BLaER1 treated with 17β-estradiol and CSF1 and Interleukin-3, amounts not matched to agents 10 nM and 100 nM (cell line): ENCODE measurements around the gene SORCS2.

Experiments
- H3K27ac ChIP-seq, 11 experiments: shearing (Covaris generic); formaldehyde crosslinking; 2 replicates each; pipeline ENCODE4 v1.8.1; 2022
- H3K27me3 ChIP-seq, 11 experiments: shearing (Covaris generic); formaldehyde crosslinking; 2 replicates each; pipeline ENCODE4 v1.8.1; 2022
- H3K36me3 ChIP-seq, 11 experiments: shearing (Covaris generic); formaldehyde crosslinking; 2 replicates each; pipeline ENCODE4 v1.8.1; 2022
- H3K4me1 ChIP-seq, 10 experiments: shearing (Covaris generic); formaldehyde crosslinking; 2 replicates each; pipeline ENCODE4 v1.8.1; 2022
- H3K4me2 ChIP-seq, 11 experiments: shearing (Covaris generic); formaldehyde crosslinking; 2 replicates each; pipeline ENCODE4 v1.8.1; 2022
- H3K4me3 ChIP-seq, 10 experiments: shearing (Covaris generic); formaldehyde crosslinking; 2 replicates each; pipeline ENCODE4 v1.8.1; 2022
- H3K9ac ChIP-seq, 11 experiments: shearing (Covaris generic); formaldehyde crosslinking; 2 replicates each; pipeline ENCODE4 v1.8.1; 2022
- H3K9me3 ChIP-seq, 11 experiments: shearing (Covaris generic); formaldehyde crosslinking; replicated peaks in 1 of 11; 2 replicates each; pipeline ENCODE4 v1.8.1; 2022
- H4K20me1 ChIP-seq, 11 experiments: shearing (Covaris generic); formaldehyde crosslinking; 2 replicates each; pipeline ENCODE4 v1.8.1; 2022
- Cebpa-rat ChIP-seq, 11 experiments: shearing (Covaris generic); IDR thresholded peaks; 2 replicates each; pipeline ENCODE4 v1.8.1; 2022

Gene SORCS2

GRCh38 chr4:7773401-7774180, 581.3 kb downstream of the SORCS2 start:
- Histone ChIP-seq H3K27me3 (peaks cover 0 to 5% (median 0%) of the 10 kb centered on the region in 11 experiments; a peak in 3 of 22 replicates), H3K4me3 (no peak overlapping the region), H3K36me3 (peaks cover 6 to 74% (median 23%) of the 10 kb centered on the region in 11 experiments; a peak in 18 of 22 replicates), H4K20me1 (peaks cover 0 to 28% (median 0%) of the 10 kb centered on the region in 11 experiments; a peak in 8 of 22 replicates), H3K9ac (no peak overlapping the region), H3K4me2 (no peak overlapping the region), H3K9me3 (no peaks in the 10 kb centered on the region), H3K27ac (no peak overlapping the region), H3K4me1 (peaks cover under 1 to 20% (median 5%) of the 10 kb centered on the region in 10 experiments; a peak in 17 of 20 replicates)
- TF ChIP-seq Cebpa-rat (IDR thresholded peaks at IDR 0.05): no peak

DNA sequence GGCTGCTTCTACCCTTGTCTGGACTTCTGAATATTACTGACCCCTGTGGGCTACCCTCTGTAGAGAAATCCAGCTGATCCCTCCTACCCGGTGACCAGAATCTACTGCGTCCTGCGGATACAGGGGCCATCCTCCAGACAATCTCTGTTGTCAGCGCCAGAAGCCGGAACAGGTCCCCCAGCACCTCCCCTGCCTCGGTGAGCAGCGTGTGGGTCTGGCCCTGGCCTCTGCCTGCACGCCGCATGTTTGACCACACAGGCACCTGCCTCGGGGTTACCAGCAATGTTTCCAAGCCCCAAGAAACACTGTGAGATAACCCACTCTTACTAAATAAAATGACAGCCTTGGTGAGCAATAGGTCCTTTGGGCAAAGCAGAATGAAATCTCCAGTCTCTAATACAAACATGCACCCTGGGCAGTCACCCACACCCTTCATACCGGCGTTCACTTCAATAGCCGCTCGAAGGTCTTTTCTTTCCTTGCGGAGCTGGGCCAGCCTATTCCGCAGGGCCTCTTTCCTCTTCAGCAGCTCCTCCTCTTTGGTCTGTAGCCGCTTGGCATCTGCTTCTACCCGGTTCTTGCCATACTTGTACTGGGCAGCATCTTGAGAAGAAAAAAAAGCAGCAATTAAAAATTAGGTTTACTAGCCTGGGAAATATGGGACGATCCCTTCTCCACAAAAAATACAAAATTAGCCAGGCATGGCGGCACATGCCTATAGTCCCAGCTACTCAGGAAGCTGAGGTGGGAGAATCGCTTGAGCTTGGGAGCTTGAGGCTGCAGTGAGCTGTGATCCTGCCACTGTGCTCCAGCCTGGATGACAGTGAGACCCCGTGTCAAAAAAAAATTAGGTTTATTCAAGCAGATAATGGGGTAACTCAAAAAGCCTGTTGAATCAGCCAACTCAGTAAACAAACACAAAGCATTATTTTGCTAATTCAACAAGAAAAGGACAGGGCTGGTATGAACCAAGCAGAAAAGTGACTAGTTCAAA, 582.3 kb downstream of the SORCS2 start:
- H3K9me3 ChIP-seq: no peaks in the 10 kb centered on the region
- H3K4me3 ChIP-seq: no peak overlapping the region
- no peak overlapping the region for H3K9ac ChIP-seq
- no peak for TF ChIP-seq Cebpa-rat (IDR thresholded peaks at IDR 0.05)
- H3K27ac ChIP-seq: no peak overlapping the region
- H3K4me2 ChIP-seq: no peak overlapping the region
- H3K36me3 ChIP-seq: peaks cover 7 to 66% (median 24%) of the 10 kb centered on the region in 11 experiments; a peak in 18 of 22 replicates
- H3K27me3 ChIP-seq: no peaks in the 10 kb centered on the region
- peaks cover 0 to 18% (median 0%) of the 10 kb centered on the region in 11 experiments; a peak in 6 of 22 replicates for H4K20me1 ChIP-seq
- H3K4me1 ChIP-seq: peaks cover 0 to 15% (median 7%) of the 10 kb centered on the region in 10 experiments; a peak in 10 of 20 replicates

- TF ChIP-seq Cebpa-rat (IDR thresholded peaks at IDR 0.05): no peak
- no peak overlapping the region for H3K27ac ChIP-seq
- H4K20me1 ChIP-seq: peaks cover 0 to 11% (median 0%) of the 10 kb centered on the region in 11 experiments; a peak in 4 of 22 replicates
- no peaks in the 10 kb centered on the region for H3K27me3 ChIP-seq
- no peak overlapping the region for H3K4me2 ChIP-seq
- H3K36me3 ChIP-seq: peaks cover 7 to 63% (median 24%) of the 10 kb centered on the region in 11 experiments; a peak in 18 of 22 replicates
- H3K9ac ChIP-seq: no peak overlapping the region
- peaks cover 0 to 18% (median 7%) of the 10 kb centered on the region in 10 experiments; a peak in 10 of 20 replicates for H3K4me1 ChIP-seq
- H3K4me3 ChIP-seq: no peak overlapping the region
- peaks cover 0 to 7% (median 0%) of the 10 kb centered on the region in 11 experiments; a peak in 2 of 22 replicates for H3K9me3 ChIP-seq
Measured at GRCh38 chr4:7775396-7775795, 583.1 kb downstream of the SORCS2 start.

- H3K36me3 ChIP-seq: peaks cover 7 to 56% (median 24%) of the 10 kb centered on the region in 11 experiments; a peak in 18 of 22 replicates
- TF ChIP-seq Cebpa-rat (IDR thresholded peaks at IDR 0.05): no peak
- no peak overlapping the region for H3K4me2 ChIP-seq
- peaks cover 0 to 9% (median 0%) of the 10 kb centered on the region in 11 experiments; a peak in 2 of 22 replicates for H3K9me3 ChIP-seq
- no peak overlapping the region for H3K4me3 ChIP-seq
- H3K27me3 ChIP-seq: no peaks in the 10 kb centered on the region
- peaks cover 0 to 11% (median 0%) of the 10 kb centered on the region in 11 experiments; a peak in 2 of 22 replicates for H4K20me1 ChIP-seq
- H3K4me1 ChIP-seq: peaks cover 12 to 36% (median 16%) of the 10 kb centered on the region in 10 experiments
- H3K27ac ChIP-seq: no peak overlapping the region
- H3K9ac ChIP-seq: no peak overlapping the region
Measured at GRCh38 chr4:7777017-7777710, 584.8 kb downstream of the SORCS2 start.

- Histone ChIP-seq H3K36me3 (peaks cover 7 to 48% (median 22%) of the 10 kb centered on the region in 11 experiments; a peak in 18 of 22 replicates), H3K4me2 (no peak overlapping the region)
Measured at GRCh38 chr4:7777871-7778509, 585.7 kb downstream of the SORCS2 start.

DNA sequence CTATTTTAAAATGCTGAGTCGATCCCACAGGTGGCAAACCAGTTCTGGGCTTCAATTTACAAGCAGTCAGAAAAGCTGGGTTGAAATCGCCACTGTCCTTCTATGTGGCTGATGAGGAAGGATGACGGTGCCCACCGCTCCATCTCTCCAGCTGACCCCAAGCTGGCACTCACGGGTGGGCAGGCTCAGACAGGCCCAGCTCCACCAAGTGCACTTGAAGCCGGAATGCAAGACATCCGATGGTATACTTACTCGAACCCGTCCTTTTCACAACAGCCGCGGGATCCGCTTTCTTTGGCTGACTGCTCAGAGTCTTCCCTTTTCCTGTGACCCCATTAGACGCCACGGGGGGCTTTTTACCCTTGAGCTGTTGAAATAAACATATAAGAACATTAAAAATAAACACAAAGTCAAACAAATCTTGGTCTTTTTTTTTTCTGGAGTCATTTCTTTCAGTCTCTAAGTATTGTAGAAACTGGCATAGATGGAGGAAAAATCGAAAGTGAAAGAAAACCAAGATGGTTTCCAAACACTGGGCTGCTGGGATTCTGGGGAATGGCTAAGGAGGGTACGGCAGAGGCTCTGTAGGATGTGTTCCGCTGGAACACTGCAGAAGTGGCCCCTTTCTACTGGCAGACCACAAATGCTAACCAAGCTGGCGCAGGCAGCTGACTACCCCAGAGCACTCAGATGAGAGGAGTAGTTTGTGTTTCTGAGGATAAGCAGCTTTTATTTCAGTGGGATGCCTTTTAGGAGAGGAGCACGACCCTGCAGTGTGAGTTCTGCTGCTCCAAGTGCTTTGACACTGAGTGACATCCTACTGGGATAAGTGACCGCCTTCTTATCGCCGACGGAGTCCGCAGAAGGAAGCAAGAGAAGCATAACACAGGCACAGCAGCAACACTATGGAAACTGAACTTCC, 586.4 kb downstream of the SORCS2 start:
- Histone ChIP-seq H4K20me1 (0 out of 22 replicates have a peak, but pooled peaks cover 0 to 8% (median 0%) of the 10 kb centered on the region in 11 experiments), H3K9me3 (peaks cover 0 to 9% (median 0%) of the 10 kb centered on the region in 11 experiments; a peak in 2 of 22 replicates), H3K27me3 (no peaks in the 10 kb centered on the region), H3K4me3 (no peak overlapping the region), H3K27ac (no peak overlapping the region), H3K4me1 (peaks cover 29 to 52% (median 32%) of the 10 kb centered on the region in 10 experiments), H3K9ac (no peak overlapping the region), H3K36me3 (peaks cover 7 to 40% (median 21%) of the 10 kb centered on the region in 11 experiments; a peak in 17 of 22 replicates), H3K4me2 (peak overlapping the region in 4 of 11 experiments; percentile 4 to 52 (median 42); a peak in 5 of 22 replicates)
- no peak for TF ChIP-seq Cebpa-rat (IDR thresholded peaks at IDR 0.05)

More at GRCh38 chr4:7777871-7778509, 585.7 kb downstream of the SORCS2 start:
- Histone ChIP-seq H3K27me3 (no peaks in the 10 kb centered on the region), H3K27ac (no peak overlapping the region), H3K9ac (no peak overlapping the region), H3K4me1 (peaks cover 21 to 44% (median 24%) of the 10 kb centered on the region in 10 experiments), H3K4me3 (no peak overlapping the region), H4K20me1 (0 out of 22 replicates have a peak, but pooled peaks cover 0 to 11% (median 0%) of the 10 kb centered on the region in 11 experiments), H3K9me3 (peaks cover 0 to 9% (median 0%) of the 10 kb centered on the region in 11 experiments; a peak in 2 of 22 replicates)
- TF ChIP-seq Cebpa-rat (IDR thresholded peaks at IDR 0.05): no peak

DNA sequence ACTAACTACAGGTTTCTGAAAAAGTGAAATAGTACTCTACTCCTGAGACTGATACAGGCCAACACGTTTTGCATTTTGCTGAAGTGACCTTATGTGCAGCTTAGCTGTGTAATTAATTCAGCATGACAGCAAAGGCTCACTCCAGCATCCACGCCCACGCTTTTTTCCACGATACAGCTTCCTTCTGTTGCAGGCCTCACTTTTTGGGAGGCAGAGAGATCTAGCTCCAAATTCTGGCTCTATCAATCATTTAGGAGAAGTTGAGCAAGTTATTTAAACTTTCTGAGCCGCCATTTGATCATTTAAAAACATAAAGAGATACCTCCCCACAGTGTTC, 587.1 kb downstream of the SORCS2 start:
- Histone ChIP-seq H3K4me1 (peaks cover 32 to 58% (median 38%) of the 10 kb centered on the region in 10 experiments), H3K36me3 (peaks cover 7 to 34% (median 18%) of the 10 kb centered on the region in 11 experiments; a peak in 16 of 22 replicates), H3K27me3 (no peaks in the 10 kb centered on the region), H3K4me3 (no peak overlapping the region), H3K27ac (no peak overlapping the region), H3K4me2 (peak overlapping the region in 3 of 11 experiments; percentile 42 to 52 (median 42); a peak in 5 of 22 replicates), H3K9ac (no peak overlapping the region), H3K9me3 (peaks cover 0 to 9% (median 0%) of the 10 kb centered on the region in 11 experiments; a peak in 2 of 22 replicates), H4K20me1 (0 out of 22 replicates have a peak, but pooled peaks cover 0 to 2% (median 0%) of the 10 kb centered on the region in 11 experiments)
- TF ChIP-seq Cebpa-rat (IDR thresholded peaks at IDR 0.05): no peak
